Memory B cell (primary cell): ENCODE data around the gene KIF17.
"Not testable (repeated sequence)": the region's sequence is repeated elsewhere in the genome, so short reads cannot be mapped to it uniquely, and the experiment has no call there.

Source experiments
- ATAC-seq: fragments of 150-1000 bp; cut with Tn5 transposase; 2 replicates; pipeline ENCODE4 v1.10.0; 2021; ENCODE audit warnings: low read depth, mild to moderate bottlenecking, moderate library complexity
- DNase-seq, 2 donors: peaks; one replicate each; pipeline ENCODE4 v3.0.0; 2022; ENCODE audit warnings: low spot score in 2 of 2
- H3K27ac Mint-ChIP-seq: one replicate; pipeline ENCODE4 v1.8.0; 2022; ENCODE audit warnings: mild to moderate bottlenecking, moderate library complexity, mixed read lengths
- H3K27me3 Mint-ChIP-seq: one replicate; pipeline ENCODE4 v1.8.0; 2022; ENCODE audit warnings: mixed read lengths
- H3K36me3 Mint-ChIP-seq: one replicate; pipeline ENCODE4 v1.8.0; 2022; ENCODE audit warnings: mild to moderate bottlenecking, mixed read lengths
- H3K4me1 Mint-ChIP-seq: one replicate; pipeline ENCODE4 v1.8.0; 2022; ENCODE audit warnings: mixed read lengths
- H3K4me3 Mint-ChIP-seq: one replicate; pipeline ENCODE4 v1.8.0; 2022; ENCODE audit warnings: mild to moderate bottlenecking, moderate library complexity, mixed read lengths
- H3K9me3 Mint-ChIP-seq: one replicate; pipeline ENCODE4 v1.8.0; 2022; ENCODE audit warnings: mixed read lengths

The KIF17 gene

GRCh38 chr1:20723537-20724363 lies 5.9 kb upstream of the KIF17 start:
- Mint-ChIP-seq H3K4me1 (peaks cover 5% of the 10 kb centered on the region), H3K9me3 (no peaks in the 10 kb centered on the region), H3K27ac (no peak overlapping the region), H3K36me3 (no peaks in the 10 kb centered on the region), H3K27me3 (peaks cover 5% of the 10 kb centered on the region), H3K4me3 (no peak overlapping the region)
- no peak for DNase-seq
- ATAC-seq: no peak

- ATAC-seq (no peak), DNase-seq (no peak)
- Mint-ChIP-seq H3K27ac (no peak overlapping the region), H3K36me3 (no peaks in the 10 kb centered on the region), H3K27me3 (peaks cover 5% of the 10 kb centered on the region), H3K4me3 (no peak overlapping the region), H3K9me3 (no peaks in the 10 kb centered on the region), H3K4me1 (peaks cover 4% of the 10 kb centered on the region)
These were observed 5.3 kb upstream of the KIF17 start for GRCh38 chr1:20723159-20723536.

GRCh38 chr1:20721117-20722061 lies 3.6 kb upstream of the KIF17 start:
- ATAC-seq (no peak), DNase-seq (no peak)
- Mint-ChIP-seq H3K27ac (no peak overlapping the region), H3K4me1 (peaks cover 3% of the 10 kb centered on the region), H3K27me3 (peaks cover 8% of the 10 kb centered on the region), H3K4me3 (no peak overlapping the region), H3K36me3 (no peaks in the 10 kb centered on the region), H3K9me3 (no peaks in the 10 kb centered on the region)

GRCh38 chr1:20720631-20721091 lies 2.9 kb upstream of the KIF17 start:
- H3K9me3 Mint-ChIP-seq: no peaks in the 10 kb centered on the region
- H3K36me3 Mint-ChIP-seq: no peaks in the 10 kb centered on the region
- H3K4me1 Mint-ChIP-seq: peaks cover 5% of the 10 kb centered on the region
- DNase-seq: no peak
- H3K27me3 Mint-ChIP-seq: peaks cover 10% of the 10 kb centered on the region
- no peak overlapping the region for H3K4me3 Mint-ChIP-seq
- no peak for ATAC-seq
- no peak overlapping the region for H3K27ac Mint-ChIP-seq

- Mint-ChIP-seq H3K27me3 (peaks cover 13% of the 10 kb centered on the region), H3K27ac (no peak overlapping the region), H3K4me1 (peaks cover 5% of the 10 kb centered on the region), H3K36me3 (no peaks in the 10 kb centered on the region), H3K9me3 (no peaks in the 10 kb centered on the region), H3K4me3 (no peak overlapping the region)
- ATAC-seq (no peak), DNase-seq (no peak)
These were observed 2.2 kb upstream of the KIF17 start for GRCh38 chr1:20719871-20720620.

- no peak for DNase-seq
- no peaks in the 10 kb centered on the region for H3K36me3 Mint-ChIP-seq
- no peaks in the 10 kb centered on the region for H3K9me3 Mint-ChIP-seq
- ATAC-seq: no peak
- peaks cover 13% of the 10 kb centered on the region for H3K27me3 Mint-ChIP-seq
- H3K4me1 Mint-ChIP-seq: peaks cover 5% of the 10 kb centered on the region
- no peak overlapping the region for H3K4me3 Mint-ChIP-seq
- H3K27ac Mint-ChIP-seq: no peak overlapping the region
These were observed 1.5 kb upstream of the KIF17 start for GRCh38 chr1:20719261-20719660.

GRCh38 chr1:20718343-20718882 lies 606 bp upstream of the KIF17 start:
- H3K9me3 Mint-ChIP-seq, H3K36me3 Mint-ChIP-seq, ATAC-seq, H3K4me1 Mint-ChIP-seq: not testable (repeated sequence)
- peak overlapping the region; percentile 67 for H3K4me3 Mint-ChIP-seq
- peak overlapping the region; percentile 15 for H3K27ac Mint-ChIP-seq
- peaks cover 13% of the 10 kb centered on the region for H3K27me3 Mint-ChIP-seq
- DNase-seq: peak in 1 of 2 donors; percentile 21

- no peak overlapping the region for H3K27ac Mint-ChIP-seq
These were observed 1.6 kb downstream of the KIF17 start for GRCh38 chr1:20716232-20716631.

GRCh38 chr1:20715406-20715805 lies 2.4 kb downstream of the KIF17 start:
- Mint-ChIP-seq H3K27me3 (peaks cover 15% of the 10 kb centered on the region), H3K36me3 (no peaks in the 10 kb centered on the region), H3K4me3 (no peak overlapping the region), H3K27ac (no peak overlapping the region), H3K9me3 (no peaks in the 10 kb centered on the region), H3K4me1 (peaks cover 5% of the 10 kb centered on the region)
- ATAC-seq (no peak), DNase-seq (no peak)

More at GRCh38 chr1:20716232-20716631, 1.6 kb downstream of the KIF17 start:
- ATAC-seq (no peak), DNase-seq (no peak)
- Mint-ChIP-seq H3K9me3 (no peaks in the 10 kb centered on the region), H3K36me3 (no peaks in the 10 kb centered on the region), H3K4me1 (peaks cover 5% of the 10 kb centered on the region), H3K27me3 (peaks cover 13% of the 10 kb centered on the region), H3K4me3 (peak overlapping the region; percentile 30)

- no peak overlapping the region for H3K27ac Mint-ChIP-seq
- no peaks in the 10 kb centered on the region for H3K9me3 Mint-ChIP-seq
- peaks cover 3% of the 10 kb centered on the region for H3K4me1 Mint-ChIP-seq
- no peaks in the 10 kb centered on the region for H3K36me3 Mint-ChIP-seq
- peaks cover 13% of the 10 kb centered on the region for H3K27me3 Mint-ChIP-seq
- no peak overlapping the region for H3K4me3 Mint-ChIP-seq
- no peak for DNase-seq
- ATAC-seq: no peak
These were observed 4.4 kb downstream of the KIF17 start for GRCh38 chr1:20713440-20713839.

- H3K4me1 Mint-ChIP-seq: peaks cover 3% of the 10 kb centered on the region
- DNase-seq (no peak), ATAC-seq (no peak)
- H3K36me3 Mint-ChIP-seq: no peaks in the 10 kb centered on the region
- peaks cover 13% of the 10 kb centered on the region for H3K27me3 Mint-ChIP-seq
- H3K9me3 Mint-ChIP-seq: no peaks in the 10 kb centered on the region
- H3K4me3 Mint-ChIP-seq: no peak overlapping the region
- H3K27ac Mint-ChIP-seq: no peak overlapping the region
These were observed 5.6 kb downstream of the KIF17 start for GRCh38 chr1:20712215-20712577.

GRCh38 chr1:20711285-20712214 lies 6.3 kb downstream of the KIF17 start:
- H3K9me3 Mint-ChIP-seq: no peaks in the 10 kb centered on the region
- H3K36me3 Mint-ChIP-seq: no peaks in the 10 kb centered on the region
- ATAC-seq (no peak), DNase-seq (no peak)
- no peak overlapping the region for H3K4me3 Mint-ChIP-seq
- peaks cover 3% of the 10 kb centered on the region for H3K4me1 Mint-ChIP-seq
- peaks cover 10% of the 10 kb centered on the region for H3K27me3 Mint-ChIP-seq
- H3K27ac Mint-ChIP-seq: no peak overlapping the region
